Prostate gland (tissue), 2 donors: ENCODE data around the gene KRTAP5-7.

Experiments
- CTCF ChIP-seq, 4 experiments: fragments of 200-600 bp in 2 of 4; fragments of 450-650 bp in 2 of 4; sonication (generic) in 2 of 4; IDR thresholded peaks; 1 replicate in 3 of 4; 2 replicates in 1 of 4; pipeline ENCODE4 v1.5.1; 2016 to 2019; ENCODE audit warnings: antibody characterized with exemption in 4 of 4, mild to moderate bottlenecking in 2 of 4, moderate library complexity in 2 of 4
- POLR2A ChIP-seq: fragments of 450-650 bp; IDR thresholded peaks from one replicate; pipeline ENCODE4 v1.6.1; 2016; ENCODE audit warnings: antibody characterized with exemption, mild to moderate bottlenecking
- POLR2AphosphoS5 ChIP-seq: sonication (generic); formaldehyde crosslinking; IDR thresholded peaks from one replicate; pipeline ENCODE4 v1.6.1; 2017; ENCODE audit warnings: antibody characterized with exemption

- no peak for TF ChIP-seq CTCF (IDR thresholded peaks at IDR 0.05)
- no peak for TF ChIP-seq POLR2A
- no peak for TF ChIP-seq POLR2AphosphoS5
Measured at GRCh38 chr11:71499125-71499524, 27.9 kb upstream of the KRTAP5-7 start.
